ENCODE data around the gene PDIA2. TPM values are rescaled to one million over a fixed set of nuclear protein-coding genes. Genes with fewer than 3 reads are reported as not detected.

Gene PDIA2
- total RNA-seq, 1 experiment from 2014 or later, result not detected

GRCh38 chr16:262121-262745 is 20.7 kb upstream of the PDIA2 start:
- POLR2A ChIA-PET (ENCODE audit: low non-redundant PET), result no interaction called here
- Histone ChIP-seq H3K36me3 (ENCODE audit: insufficient read depth, low read length, poor library complexity, severe bottlenecking) (peaks cover 14% of the 10 kb centered on the region), H3K4me1 (ENCODE audit: insufficient read depth, low read length, poor library complexity, severe bottlenecking) (no peaks in the 10 kb centered on the region), H3K4me3 (ENCODE audit: low read depth, low read length, poor library complexity, severe bottlenecking) (no peak overlapping the region), H3K9me3 (ENCODE audit: low read depth, low read length, poor library complexity, severe bottlenecking) (no peaks in the 10 kb centered on the region), H3K27me3 (replicated peaks; ENCODE audit: insufficient read depth, low read depth, low read length, poor library complexity) (no peaks in the 10 kb centered on the region), H3K27ac (ENCODE audit: low read depth, low read length, poor library complexity, severe bottlenecking) (no peak overlapping the region)
- CTCF ChIA-PET, result no interaction called here
- TF ChIP-seq CTCF (conservative IDR thresholded peaks at IDR 0.05; ENCODE audit: low read depth, low read length) (no peak), EZH2 (IDR thresholded peaks at IDR 0.05; ENCODE audit: borderline replicate concordance, low read depth, low read length, poor library complexity, severe bottlenecking) (no peak)
- intact Hi-C loops (cut with micrococcal nuclease; ENCODE audit: unreplicated experiment), result no loop called here
- no peak for DNase-seq (ENCODE audit: low spot score)
- no TSS peak for BruUV-seq (replicated peaks)

GRCh38 chr16:263182-263774 is 19.7 kb upstream of the PDIA2 start:
- CTCF ChIA-PET, result no interaction called here
- POLR2A ChIA-PET (ENCODE audit: low non-redundant PET), result no interaction called here
- H3K9me3 ChIP-seq (ENCODE audit: low read depth, low read length, poor library complexity, severe bottlenecking), result no peaks in the 10 kb centered on the region
- H3K27ac ChIP-seq (ENCODE audit: low read depth, low read length, poor library complexity, severe bottlenecking), result no peak overlapping the region
- no peak for DNase-seq (ENCODE audit: low spot score)
- H3K27me3 ChIP-seq (replicated peaks; ENCODE audit: insufficient read depth, low read depth, low read length, poor library complexity), result no peaks in the 10 kb centered on the region
- BruUV-seq (replicated peaks), result no TSS peak
- TF ChIP-seq EZH2 (IDR thresholded peaks at IDR 0.05; ENCODE audit: borderline replicate concordance, low read depth, low read length, poor library complexity, severe bottlenecking) (no peak), CTCF (conservative IDR thresholded peaks at IDR 0.05; ENCODE audit: low read depth, low read length) (no peak)
- H3K4me1 ChIP-seq (ENCODE audit: insufficient read depth, low read length, poor library complexity, severe bottlenecking), result no peaks in the 10 kb centered on the region
- peaks cover 14% of the 10 kb centered on the region for H3K36me3 ChIP-seq (ENCODE audit: insufficient read depth, low read length, poor library complexity, severe bottlenecking)
- intact Hi-C loops (cut with micrococcal nuclease; ENCODE audit: unreplicated experiment), result no loop called here
- H3K4me3 ChIP-seq (ENCODE audit: low read depth, low read length, poor library complexity, severe bottlenecking), result no peak overlapping the region

- POLR2A ChIA-PET (ENCODE audit: low non-redundant PET), result no interaction called here
- intact Hi-C loops (cut with micrococcal nuclease; ENCODE audit: unreplicated experiment), result no loop called here
Measured at GRCh38 chr16:263944-264343, 19.0 kb upstream of the PDIA2 start.

More at GRCh38 chr16:263944-264343, 19.0 kb upstream of the PDIA2 start:
- DNase-seq (ENCODE audit: low spot score), result no peak
- no TSS peak for BruUV-seq (replicated peaks)
- CTCF ChIA-PET, result no interaction called here
- H3K27ac ChIP-seq (ENCODE audit: low read depth, low read length, poor library complexity, severe bottlenecking), result no peak overlapping the region
- no peak for TF ChIP-seq CTCF (conservative IDR thresholded peaks at IDR 0.05; ENCODE audit: low read depth, low read length)
- no peak for TF ChIP-seq EZH2 (IDR thresholded peaks at IDR 0.05; ENCODE audit: borderline replicate concordance, low read depth, low read length, poor library complexity, severe bottlenecking)
- peaks cover 14% of the 10 kb centered on the region for H3K36me3 ChIP-seq (ENCODE audit: insufficient read depth, low read length, poor library complexity, severe bottlenecking)
- no peaks in the 10 kb centered on the region for H3K27me3 ChIP-seq (replicated peaks; ENCODE audit: insufficient read depth, low read depth, low read length, poor library complexity)
- no peaks in the 10 kb centered on the region for H3K4me1 ChIP-seq (ENCODE audit: insufficient read depth, low read length, poor library complexity, severe bottlenecking)
- H3K9me3 ChIP-seq (ENCODE audit: low read depth, low read length, poor library complexity, severe bottlenecking), result no peaks in the 10 kb centered on the region
- H3K4me3 ChIP-seq (ENCODE audit: low read depth, low read length, poor library complexity, severe bottlenecking), result no peak overlapping the region

All from A673 (cell line).